ENCODE results near the gene KRTAP12-2.
"Not testable (repeated sequence)": the region's sequence is repeated elsewhere in the genome, so short reads cannot be mapped to it uniquely, and the experiment has no call there.

Gene KRTAP12-2

DNA sequence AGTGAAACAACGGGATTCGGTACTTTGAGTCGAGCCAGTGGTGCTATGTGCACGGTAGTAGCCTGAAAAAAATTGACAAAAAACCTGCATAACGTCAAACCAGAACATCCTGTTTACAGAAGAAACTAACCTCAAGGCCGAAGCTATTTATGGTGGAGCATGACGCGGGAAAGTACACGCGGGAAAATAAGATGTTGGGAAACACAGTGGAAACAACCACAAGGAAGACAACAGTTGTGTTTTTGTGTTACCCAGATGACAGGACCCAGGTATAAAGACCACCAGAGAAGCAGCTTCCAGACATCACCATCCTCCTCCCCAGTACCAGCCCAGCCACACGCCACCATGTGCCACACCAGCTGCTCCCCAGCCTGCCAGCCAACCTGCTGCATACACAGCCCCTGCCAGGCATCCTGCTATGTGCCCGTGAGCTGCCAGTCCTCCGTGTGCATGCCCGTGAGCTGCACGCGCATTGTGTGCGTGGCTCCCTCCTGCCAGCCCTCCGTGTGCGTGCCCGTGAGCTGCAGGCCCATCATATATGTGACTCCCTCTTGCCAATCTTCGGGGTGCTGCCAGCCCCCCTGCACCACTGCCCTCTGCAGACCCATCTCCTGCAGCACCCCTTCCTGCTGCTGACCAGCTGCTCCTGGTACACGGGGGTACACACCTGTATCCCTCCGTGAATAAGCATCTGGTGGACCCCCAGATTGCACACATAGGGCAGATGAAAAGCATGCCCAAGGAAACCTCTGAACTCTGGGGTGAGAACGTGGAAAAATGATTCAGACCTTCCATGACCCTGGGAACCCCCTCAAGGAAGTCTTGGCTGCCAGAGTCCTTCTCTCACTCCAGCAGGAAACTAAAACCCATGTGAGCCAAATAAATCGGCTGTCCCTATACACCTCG lies 8.8 kb downstream of the KRTAP12-2 start, which contains the start of gene KRTAP12-3:
TSS of gene KRTAP12-3 (plus strand) at position 298 of the 906 bp plus-strand sequence. CDS start at position 346, 48 bp downstream.
- intact Hi-C loops (cut with DNase I) = no loop called here
- DNase-seq = no peak

DNA sequence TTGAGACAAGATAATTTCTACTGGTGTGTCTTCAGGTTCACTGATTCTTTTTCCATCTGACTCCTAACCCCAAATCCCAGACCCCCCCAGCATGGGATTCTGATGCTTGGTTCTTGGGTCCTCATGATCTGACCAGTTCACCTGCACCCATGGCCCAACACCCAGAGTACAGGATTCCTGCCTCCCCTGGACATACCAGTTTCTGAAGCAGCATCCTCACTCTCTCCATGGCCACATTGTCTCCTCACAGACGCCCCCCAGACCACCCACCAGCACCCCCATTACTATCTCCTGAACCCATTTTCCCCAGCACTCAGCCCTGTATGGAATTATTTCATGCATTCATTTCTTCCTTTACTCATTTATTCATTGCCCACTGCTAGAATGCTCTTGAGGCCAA lies 9.9 kb downstream of the KRTAP12-2 start:
- no peak for DNase-seq
- intact Hi-C loops (cut with DNase I) = no loop called here

DNA sequence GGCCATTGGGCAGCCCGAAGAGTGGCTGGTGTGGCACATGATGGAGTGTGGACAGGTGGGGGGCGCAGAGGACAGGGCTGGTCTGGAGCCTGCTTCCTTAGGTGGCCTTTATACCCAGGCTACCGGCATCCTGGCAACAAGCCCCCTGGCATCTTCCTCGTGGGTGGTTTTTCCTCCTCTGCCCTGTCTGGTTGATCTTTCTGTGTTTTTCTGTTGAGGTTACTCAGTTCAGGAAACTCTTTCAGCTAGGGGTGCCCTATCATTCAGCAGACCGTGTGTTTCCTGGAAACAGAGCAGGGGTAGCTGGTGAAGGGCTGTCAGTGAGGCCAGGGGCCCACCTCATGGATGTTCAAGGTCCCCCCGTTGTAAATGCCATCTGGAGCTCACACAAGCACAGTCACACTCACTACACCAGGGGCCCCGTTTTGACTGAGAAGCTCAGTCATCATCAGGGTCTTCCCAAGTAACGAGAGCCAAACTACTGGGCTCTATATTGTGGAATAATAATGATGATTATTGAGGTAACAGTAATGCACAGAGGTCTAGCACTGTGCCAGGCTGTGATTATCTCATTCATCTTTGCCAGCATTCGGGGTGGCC lies 12.1 kb downstream of the KRTAP12-2 start, which contains the start of gene KRTAP12-4:
TSS of gene KRTAP12-4 (minus strand) at position 84 of the 600 bp plus-strand sequence. CDS start at position 39, 45 bp downstream.
- intact Hi-C loops (cut with DNase I) = no loop called here
- DNase-seq = no peak

DNA sequence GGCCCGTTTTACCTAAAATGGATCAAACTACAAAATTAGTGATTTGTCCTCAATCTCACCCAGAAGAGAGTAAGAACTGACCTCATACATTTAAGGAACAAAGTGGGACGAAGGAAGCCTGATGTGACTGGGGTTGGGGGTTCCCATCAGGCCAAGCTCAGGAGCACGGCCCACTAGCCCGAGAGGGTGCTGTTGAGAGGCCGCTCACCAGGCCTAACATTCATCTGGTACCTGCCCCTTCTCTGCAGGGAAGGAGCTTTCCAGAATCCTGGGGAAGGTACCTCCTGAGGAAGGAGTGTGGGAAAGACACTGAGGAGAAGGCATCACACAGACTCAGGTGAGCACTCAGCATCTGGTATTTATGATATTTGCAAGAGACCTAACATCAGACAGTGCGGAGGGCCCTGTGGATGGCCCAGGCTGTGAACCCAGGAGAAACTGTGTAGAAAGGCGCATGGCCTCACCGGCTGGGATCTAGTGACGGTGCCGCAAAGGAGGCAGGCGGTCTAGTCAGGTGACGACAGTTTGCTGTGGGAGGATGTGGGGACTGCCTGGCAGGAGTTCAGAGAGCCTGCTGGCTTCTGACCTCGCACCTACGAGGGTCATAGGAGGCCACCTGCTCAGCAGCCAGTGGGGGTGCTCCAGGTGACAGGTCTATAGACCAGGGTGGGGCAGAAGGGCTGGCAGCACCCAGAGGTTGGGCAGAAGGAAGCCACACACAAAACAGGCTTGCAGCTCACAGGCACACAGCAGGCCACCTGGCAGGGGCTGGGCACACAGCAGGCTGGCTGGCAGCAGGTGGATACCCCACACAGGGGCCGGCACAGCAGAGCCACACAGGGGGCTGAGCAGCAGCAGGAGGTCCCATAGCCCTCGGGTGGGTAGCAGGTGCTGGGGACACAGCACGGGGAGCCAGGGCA lies 12.8 kb downstream of the KRTAP12-2 start:
- no peak for DNase-seq

DNA sequence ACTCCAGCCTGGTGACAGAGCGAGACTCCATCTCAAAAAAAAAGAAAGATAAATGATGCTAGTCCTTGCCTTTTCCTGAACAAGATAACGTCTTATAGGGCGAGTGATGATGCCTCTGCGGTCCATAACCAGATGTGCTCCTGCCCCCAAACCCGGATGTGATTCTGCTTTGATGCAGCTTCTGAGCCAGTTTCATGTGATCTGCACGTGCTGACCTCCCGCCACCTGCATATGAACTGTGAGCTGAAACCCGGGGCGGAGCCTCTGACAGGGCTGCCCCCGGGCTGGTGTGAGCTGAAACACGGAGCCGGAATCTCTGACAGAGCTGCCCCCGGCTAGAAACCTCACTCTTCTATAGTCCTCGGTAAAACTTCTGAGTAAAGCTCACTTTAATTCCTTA lies 13.6 kb downstream of the KRTAP12-2 start:
- intact Hi-C loops (cut with DNase I) = no loop called here
- no peak for DNase-seq

More for the DNA sequence above, 12.8 kb downstream of the KRTAP12-2 start:
- intact Hi-C loops (cut with DNase I) = no loop called here

DNA sequence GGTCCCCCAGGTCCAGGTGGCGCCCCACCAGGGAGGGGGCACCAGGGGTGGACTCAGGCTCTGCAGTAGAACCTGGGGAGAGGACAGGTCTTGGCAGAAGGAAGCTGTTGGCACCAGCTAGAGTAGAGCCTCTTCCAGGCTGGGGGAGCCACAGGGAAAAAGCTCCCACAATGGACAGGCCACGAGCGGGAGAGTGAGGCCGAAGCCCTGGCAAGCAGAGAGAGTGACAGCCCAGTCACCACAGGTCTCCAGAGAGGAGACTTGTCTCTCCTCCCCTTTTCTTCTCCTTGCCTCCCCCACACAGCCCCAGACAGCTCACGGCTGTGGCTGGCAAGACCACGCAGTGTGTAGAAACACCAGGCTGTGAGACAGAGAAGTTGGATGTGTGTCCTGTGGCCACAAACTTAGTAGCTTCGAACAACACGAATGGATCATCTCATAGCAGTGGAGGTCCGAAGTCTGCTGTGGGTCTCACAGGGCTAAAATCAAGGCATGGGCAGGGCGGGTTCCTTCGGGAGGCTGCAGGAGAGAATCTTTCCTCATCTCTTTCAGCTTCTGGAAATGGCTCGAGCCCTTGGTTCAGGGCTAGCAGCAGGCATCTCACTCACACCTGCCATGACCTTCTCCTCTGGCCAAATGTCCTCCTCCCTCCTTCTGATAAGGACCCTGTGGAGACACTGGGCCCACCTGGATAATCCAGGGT lies 15.6 kb downstream of the KRTAP12-2 start:
- intact Hi-C loops (cut with DNase I) = no loop called here
- no peak for DNase-seq

DNA sequence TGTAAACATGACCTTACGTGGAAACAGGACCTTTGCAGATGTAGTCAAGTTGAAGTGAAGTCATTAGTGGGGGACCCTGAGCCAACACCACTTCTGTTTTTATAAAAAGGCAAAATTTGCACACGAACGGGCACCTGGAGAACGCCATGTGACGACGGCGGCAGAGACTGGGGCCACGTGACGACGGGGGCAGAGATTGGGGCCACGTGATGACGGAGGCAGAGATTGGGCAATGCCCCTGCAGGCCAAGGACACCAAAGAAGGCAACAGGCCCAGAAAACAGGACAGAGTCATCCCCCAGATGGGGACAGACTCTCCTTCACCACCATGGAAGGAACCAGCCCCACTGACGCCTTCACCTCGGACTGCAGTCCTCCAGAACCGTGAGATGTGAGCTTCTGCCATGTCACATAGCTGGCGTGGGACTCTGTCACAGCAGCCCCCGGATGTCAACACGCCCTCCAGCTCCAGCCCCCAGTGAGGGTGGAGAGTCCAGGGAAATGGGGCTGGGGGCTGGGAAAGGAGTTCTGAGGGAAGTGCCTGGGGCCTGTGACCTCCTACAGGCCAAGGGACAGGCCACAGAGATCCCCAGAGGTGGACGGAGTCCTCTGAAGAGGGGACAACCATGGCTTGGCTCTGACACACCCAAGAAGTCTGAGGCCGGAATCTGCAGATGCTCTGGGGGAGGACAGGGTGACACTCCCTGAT lies 16.3 kb downstream of the KRTAP12-2 start:
- intact Hi-C loops (cut with DNase I) = no loop called here
- no peak for DNase-seq

DNA sequence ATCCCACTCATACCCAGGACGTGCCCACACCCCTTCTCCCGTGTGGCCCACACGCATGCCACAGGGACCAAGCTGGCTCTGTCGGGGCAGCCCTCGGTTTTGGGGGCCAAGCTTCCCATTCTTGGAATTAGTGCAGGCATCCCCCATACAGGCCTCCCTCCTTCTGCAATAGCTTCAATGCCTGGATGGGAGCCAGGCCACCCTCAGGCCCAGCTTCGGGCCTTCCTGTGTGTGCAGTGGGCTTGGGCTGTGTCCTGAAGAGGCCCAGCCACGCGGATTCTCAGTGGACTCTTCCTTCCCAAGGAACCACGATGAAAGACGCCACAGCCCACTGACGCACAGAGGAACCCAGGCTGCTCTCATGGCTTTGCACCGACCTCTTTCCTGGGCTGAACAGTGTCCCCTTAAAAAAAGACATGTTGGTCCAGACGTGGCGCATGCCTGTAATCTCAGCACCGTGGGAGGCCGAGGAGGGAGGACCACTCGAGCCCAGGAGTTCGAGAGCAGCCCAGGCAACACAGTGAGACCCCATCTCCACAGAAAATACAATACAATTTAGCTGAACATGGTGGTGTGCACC lies 17.1 kb downstream of the KRTAP12-2 start:
- intact Hi-C loops (cut with DNase I) = no loop called here

DNA sequence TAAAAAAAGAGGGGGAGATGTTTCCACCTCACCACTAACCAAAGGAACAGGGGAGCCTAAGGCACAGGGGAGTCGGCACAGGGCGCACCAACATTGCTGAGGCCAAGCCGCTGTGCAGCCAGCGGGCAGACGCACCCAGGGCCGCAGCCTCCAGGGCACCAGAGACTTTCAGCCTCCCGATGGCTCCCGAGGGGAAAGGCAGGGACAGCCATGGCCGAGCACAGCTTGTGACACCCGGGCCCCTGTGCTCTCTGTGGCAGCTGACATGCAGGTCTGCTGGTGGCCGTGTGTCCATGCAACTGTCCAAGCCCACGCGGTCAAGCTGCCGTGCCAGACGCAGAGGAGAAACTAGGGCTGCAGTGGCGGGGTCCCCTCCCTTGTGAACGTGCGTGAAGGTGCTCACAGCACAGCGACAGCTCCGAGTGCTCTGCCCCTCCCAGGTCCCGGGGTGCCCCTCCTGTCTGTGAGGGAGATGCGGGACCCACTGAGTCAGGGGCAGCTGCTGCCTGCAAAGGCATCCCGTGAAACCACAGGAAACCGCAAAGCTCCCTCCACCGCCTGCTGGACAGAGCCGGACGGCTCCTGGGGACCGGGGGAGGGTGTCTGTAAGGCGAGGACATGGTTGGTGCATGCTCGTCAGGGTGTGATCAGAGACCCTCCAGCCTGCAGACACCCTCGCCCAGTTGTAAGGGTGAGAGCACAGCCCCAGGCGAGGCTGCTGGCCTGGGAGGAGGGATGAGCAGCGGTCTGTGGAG lies 18.0 kb downstream of the KRTAP12-2 start:
- intact Hi-C loops (cut with DNase I) = no loop called here

More for the DNA sequence above, 17.1 kb downstream of the KRTAP12-2 start:
- DNase-seq = no peak

DNA sequence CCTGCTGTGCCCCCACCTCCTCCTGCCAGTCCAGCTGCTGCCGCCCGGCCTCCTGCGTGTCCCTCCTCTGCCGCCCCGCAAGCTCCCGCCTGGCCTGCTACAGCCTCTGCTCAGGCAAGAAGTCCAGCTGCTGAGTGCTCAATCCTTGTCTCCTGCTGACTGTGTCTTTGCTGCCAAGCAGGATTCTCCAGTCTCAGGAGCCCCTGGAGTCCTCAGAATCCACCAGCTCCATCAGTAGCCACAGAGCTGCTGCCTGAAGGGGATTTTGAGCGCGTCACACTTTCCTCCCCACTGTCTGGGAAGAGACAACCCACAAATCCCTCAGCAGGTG lies 19.5 kb downstream of the KRTAP12-2 start:
- intact Hi-C loops (cut with DNase I) = no loop called here
- DNase-seq = no peak

More for the DNA sequence above, 18.0 kb downstream of the KRTAP12-2 start:
- no peak for DNase-seq

DNA sequence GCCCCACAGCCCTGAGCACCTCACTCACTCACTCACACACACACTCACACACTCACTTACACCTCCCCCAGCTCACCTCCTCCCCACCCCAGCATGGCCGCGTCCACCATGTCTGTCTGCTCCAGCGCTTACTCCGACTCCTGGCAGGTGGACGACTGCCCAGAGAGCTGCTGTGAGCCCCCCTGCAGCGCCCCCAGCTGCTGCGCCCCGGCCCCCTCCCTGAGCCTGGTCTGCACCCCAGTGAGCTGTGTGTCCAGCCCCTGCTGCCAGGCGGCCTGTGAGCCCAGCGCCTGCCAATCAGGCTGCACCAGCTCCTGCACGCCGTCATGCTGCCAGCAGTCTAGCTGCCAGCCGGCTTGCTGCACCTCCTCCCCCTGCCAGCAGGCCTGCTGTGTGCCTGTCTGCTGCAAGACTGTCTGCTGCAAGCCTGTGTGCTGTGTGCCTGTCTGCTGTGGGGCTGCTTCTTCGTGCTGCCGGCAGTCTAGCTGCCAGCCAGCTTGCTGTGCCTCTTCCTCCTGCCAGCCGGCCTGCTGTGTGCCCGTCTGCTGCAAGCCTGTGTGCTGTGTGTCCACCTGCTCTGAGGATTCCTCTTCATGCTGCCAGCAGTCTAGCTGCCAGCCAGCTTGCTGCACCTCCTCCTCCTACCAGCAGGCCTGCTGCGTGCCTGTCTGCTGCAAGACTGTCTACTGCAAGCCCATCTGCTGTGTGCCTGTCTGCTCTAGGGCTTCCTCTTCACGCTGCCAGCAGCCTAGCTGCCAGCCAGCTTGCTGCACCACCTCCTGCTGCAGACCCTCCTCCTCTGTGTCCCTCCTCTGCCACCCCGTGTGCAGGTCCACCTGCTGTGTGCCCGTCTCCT lies 20.1 kb downstream of the KRTAP12-2 start, which contains the start of gene KRTAP10-11:
TSS of gene KRTAP10-11 (plus strand) at position 49 of the 856 bp plus-strand sequence. CDS start at position 94, 45 bp downstream.
- intact Hi-C loops (cut with DNase I); DNase-seq: not testable (repeated sequence)

DNA sequence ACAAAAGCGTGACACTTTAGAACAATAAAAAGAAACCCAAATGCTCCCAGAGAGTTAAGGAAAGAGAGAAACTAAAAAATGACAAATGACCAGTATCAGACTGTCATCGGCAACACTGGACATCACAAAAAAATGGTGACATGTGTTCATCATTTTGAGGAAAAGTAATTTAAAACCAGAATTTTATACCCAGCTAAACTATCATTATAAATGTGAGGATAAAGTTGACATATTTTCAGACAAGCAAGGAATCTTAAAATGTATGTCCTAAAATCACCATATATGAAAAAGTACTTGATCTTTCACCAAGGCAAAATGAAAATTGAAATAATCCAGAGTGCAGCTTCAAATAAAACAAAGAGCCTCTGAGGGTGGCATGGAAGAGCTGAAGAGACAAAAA lies 21.8 kb downstream of the KRTAP12-2 start:
- intact Hi-C loops (cut with DNase I) = no loop called here
- no peak for DNase-seq

DNA sequence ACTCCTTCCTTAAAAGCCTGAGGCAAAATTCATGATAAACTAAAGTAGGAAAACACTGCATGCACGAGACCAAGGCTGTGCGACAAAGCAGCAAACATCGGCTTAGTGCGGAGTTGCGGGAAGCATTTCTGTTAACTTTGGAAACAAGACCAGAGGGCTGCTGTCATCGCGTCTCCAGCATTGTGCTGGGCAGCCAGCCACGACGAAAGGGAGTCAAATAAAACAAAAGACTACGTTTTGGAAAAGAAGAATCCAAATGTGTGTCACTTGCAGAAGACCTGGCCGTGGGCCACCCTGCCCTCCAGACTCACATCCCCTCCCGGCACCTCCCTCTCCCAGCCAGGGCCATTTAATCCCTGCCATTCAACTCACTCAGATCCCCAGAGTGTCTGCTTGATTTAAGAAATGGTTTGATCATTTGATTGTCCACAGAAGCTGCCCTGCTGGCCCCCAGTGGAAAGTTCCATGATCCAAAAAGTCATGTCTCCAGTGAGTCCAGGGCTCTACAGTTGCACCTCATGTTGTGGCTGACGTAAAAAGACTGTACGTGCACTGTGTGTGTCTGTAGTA lies 22.9 kb downstream of the KRTAP12-2 start:
- no peak for DNase-seq
- intact Hi-C loops (cut with DNase I) = no loop called here

DNA sequence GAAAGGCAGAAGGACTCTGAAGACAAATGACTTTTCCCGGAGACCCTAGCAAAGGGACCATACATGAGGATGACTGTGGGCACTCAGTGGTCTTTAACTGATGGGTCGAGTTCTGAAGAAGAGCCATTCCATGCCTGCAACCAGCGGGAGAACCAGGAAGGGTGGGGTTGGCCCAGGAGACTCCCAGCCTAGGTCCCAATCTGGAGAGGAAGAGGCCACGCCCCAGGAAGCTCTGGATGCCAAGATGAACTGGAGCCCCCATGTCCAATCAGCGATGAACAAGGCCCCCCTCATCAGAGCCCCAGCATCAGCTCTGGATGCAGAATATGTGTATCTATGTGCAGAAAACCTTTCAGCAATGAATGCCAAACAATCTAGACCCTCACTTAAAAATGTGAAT lies 26.0 kb downstream of the KRTAP12-2 start:
- no peak for DNase-seq
- intact Hi-C loops (cut with DNase I) = no loop called here

DNA sequence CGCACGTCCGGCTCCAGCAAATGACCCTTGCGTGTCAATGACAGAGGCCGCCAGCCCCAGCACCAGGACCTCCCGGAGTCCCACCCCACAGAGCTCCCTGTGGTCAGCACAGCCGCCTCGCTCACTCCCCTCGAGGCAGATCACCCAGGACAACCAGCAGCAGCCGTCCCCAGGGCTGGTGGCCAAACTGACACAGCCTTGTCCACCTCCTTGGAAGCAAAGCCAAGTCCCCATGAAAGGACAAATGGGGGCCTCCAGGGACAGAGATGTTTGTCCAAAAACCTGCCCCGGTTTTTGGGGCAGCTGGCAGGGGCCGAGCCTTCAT lies 27.4 kb downstream of the KRTAP12-2 start:
- intact Hi-C loops (cut with DNase I) = no loop called here
- no peak for DNase-seq

All from head of caudate nucleus (tissue), 42 donors.